Measurements from ENCODE around the gene DENND1B. TPM values are rescaled to one million over a fixed set of nuclear protein-coding genes. Genes with fewer than 3 reads are reported as not detected.

The DENND1B gene
- total RNA-seq, 1 experiment from 2014 or later, result 6.3 TPM

DNA sequence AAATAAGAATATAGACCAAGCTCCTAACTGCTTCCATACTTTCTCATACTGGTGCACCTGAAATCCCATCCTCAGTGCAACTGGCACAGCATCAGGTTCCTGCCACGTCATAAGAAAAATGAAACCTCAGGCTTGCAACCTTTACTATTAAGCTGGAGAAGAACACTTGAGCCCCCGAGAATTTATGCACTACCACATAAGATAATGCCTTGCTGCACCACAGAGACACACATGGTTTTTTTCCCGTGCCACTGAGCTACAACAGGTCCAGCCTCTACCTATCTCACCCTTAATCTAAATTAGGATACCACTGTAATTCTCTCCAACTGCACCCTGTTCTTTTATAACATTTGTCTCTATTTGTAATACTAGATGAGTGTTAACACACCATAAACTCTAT, 174.5 kb downstream of the DENND1B start:
- no peak overlapping the region for H4K91ac ChIP-seq (ENCODE audit: insufficient read length, low read depth, low read length)
- no peaks in the 10 kb centered on the region for H3K9me3 ChIP-seq (ENCODE audit: control insufficient read depth, low read depth, low read length)
- no peak overlapping the region for H3K9ac ChIP-seq (ENCODE audit: extremely low read depth, insufficient read length, low read length)
- no peak overlapping the region for H3K27ac ChIP-seq (ENCODE audit: insufficient read length, low read depth, low read length)
- no peak overlapping the region for H2BK12ac ChIP-seq (ENCODE audit: insufficient read length, low read depth, low read length)
- 0 out of 4 replicates have a peak, but pooled peaks cover 0 to under 1% of the 10 kb centered on the region in 2 experiments for H3K4me1 Mint-ChIP-seq
- H3K23ac ChIP-seq (ENCODE audit: insufficient read length, low read depth, low read length), result no peak overlapping the region
- H3K14ac ChIP-seq (ENCODE audit: insufficient read depth, low read length), result no peak overlapping the region
- H3K4me2 ChIP-seq (ENCODE audit: insufficient read depth, insufficient read length, low read length), result no peak overlapping the region
- H3K27me3 Mint-ChIP-seq (ENCODE audit: low read depth), result no peaks in the 10 kb centered on the region
- TF ChIP-seq, protein P1, sequence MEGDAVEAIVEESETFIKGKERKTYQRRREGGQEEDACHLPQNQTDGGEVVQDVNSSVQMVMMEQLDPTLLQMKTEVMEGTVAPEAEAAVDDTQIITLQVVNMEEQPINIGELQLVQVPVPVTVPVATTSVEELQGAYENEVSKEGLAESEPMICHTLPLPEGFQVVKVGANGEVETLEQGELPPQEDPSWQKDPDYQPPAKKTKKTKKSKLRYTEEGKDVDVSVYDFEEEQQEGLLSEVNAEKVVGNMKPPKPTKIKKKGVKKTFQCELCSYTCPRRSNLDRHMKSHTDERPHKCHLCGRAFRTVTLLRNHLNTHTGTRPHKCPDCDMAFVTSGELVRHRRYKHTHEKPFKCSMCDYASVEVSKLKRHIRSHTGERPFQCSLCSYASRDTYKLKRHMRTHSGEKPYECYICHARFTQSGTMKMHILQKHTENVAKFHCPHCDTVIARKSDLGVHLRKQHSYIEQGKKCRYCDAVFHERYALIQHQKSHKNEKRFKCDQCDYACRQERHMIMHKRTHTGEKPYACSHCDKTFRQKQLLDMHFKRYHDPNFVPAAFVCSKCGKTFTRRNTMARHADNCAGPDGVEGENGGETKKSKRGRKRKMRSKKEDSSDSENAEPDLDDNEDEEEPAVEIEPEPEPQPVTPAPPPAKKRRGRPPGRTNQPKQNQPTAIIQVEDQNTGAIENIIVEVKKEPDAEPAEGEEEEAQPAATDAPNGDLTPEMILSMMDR (conservative IDR thresholded peaks at IDR 0.05), result no peak
- H3K4ac ChIP-seq (ENCODE audit: low read depth, low read length), result no peak overlapping the region
- H4K8ac ChIP-seq (replicated peaks; ENCODE audit: insufficient read length, low read depth, low read length), result no peak overlapping the region
- H2BK120ac ChIP-seq (ENCODE audit: low read depth, low read length, poor library complexity, severe bottlenecking), result no peak overlapping the region
- H2BK20ac ChIP-seq (ENCODE audit: low read depth, low read length, poor library complexity, severe bottlenecking), result no peak overlapping the region
- H2BK15ac ChIP-seq (ENCODE audit: low read depth, low read length), result no peak overlapping the region
- no peak overlapping the region for H3K18ac ChIP-seq (ENCODE audit: insufficient read length, low read depth, low read length)
- no peak overlapping the region for H2AFZ ChIP-seq (ENCODE audit: low read length)
- no peak overlapping the region for H3K56ac ChIP-seq (ENCODE audit: insufficient read length, low read depth, low read length)
- H4K20me1 ChIP-seq (ENCODE audit: control insufficient read depth, insufficient read depth, insufficient read length), result no peaks in the 10 kb centered on the region
- no peak overlapping the region for H4K5ac ChIP-seq (ENCODE audit: insufficient read length, low read depth, low read length)
- H3K27me3 ChIP-seq (ENCODE audit: insufficient read depth, low read length), result no peaks in the 10 kb centered on the region
- H3T11ph ChIP-seq (ENCODE audit: low read length), result no peak overlapping the region
- no CpG with 5 or more reads among the region's 3 CpGs for WGBS (ENCODE audit: extremely low coverage, insufficient read length, low lambda C conversion rate)
- H2AK5ac ChIP-seq (ENCODE audit: insufficient read length, low read length), result no peak overlapping the region
- no peaks in the 10 kb centered on the region for H3K36me3 Mint-ChIP-seq (ENCODE audit: insufficient read depth in 1 of 3, low read depth in 3 of 3)
- no peaks in the 10 kb centered on the region for H3K23me2 ChIP-seq (ENCODE audit: insufficient read length, low read depth, low read length, poor library complexity, severe bottlenecking)
- H3K4me1 ChIP-seq (ENCODE audit: insufficient read depth, low read length), result no peaks in the 10 kb centered on the region
- no peaks in the 10 kb centered on the region for H3K9me3 Mint-ChIP-seq
- H3K27ac Mint-ChIP-seq, result no peak overlapping the region
- H2BK5ac ChIP-seq (ENCODE audit: insufficient read length, low read length), result no peak overlapping the region
- no peaks in the 10 kb centered on the region for H3K79me2 ChIP-seq (ENCODE audit: insufficient read depth, low read length)
- H3K4me3 Mint-ChIP-seq, result no peak overlapping the region
- no peaks in the 10 kb centered on the region for H3K79me1 ChIP-seq (ENCODE audit: insufficient read depth, low read depth, low read length, poor library complexity, severe bottlenecking)
- DNase-seq, result no peak
